GM19467 (cell line): Measurements from ENCODE around the gene FAAH.

ENCODE experiments used
- ATAC-seq: cut with Tn5 transposase; IDR thresholded peaks from one replicate; pipeline ENCODE4 v1.9.1; 2021; ENCODE audit warnings: mild to moderate bottlenecking, moderate library complexity; ENCODE audit not compliant: unreplicated experiment

Gene FAAH

GRCh38 chr1:46421739-46422138 is 27.6 kb downstream of the FAAH start:
- no peak for ATAC-seq

- ATAC-seq = no peak
Observed at GRCh38 chr1:46422261-46422871, 28.2 kb downstream of the FAAH start.

GRCh38 chr1:46423574-46424240 is 29.6 kb downstream of the FAAH start:
- ATAC-seq = no peak

DNA sequence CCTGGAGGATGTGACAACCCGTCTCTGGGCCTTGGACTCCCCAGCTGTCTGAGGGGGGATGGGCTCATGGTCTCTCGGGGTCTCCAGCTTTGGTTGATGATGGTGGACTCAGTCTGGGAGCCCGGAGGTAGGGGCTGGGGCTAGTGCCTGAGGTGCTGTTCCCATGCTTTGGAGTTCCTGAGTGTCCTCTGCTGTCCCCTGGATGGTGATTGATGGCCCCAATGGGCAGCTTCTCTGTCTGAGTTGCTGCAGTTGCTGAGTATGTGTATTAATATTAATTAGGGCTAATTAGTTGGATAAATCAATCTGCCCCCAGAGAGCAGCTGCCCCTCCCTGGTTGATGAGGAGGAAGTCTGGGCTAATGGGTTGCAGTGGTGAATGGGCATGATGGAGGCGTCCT is 30.6 kb downstream of the FAAH start:
- ATAC-seq = no peak

GRCh38 chr1:46425726-46426125 is 31.6 kb downstream of the FAAH start:
- no peak for ATAC-seq

DNA sequence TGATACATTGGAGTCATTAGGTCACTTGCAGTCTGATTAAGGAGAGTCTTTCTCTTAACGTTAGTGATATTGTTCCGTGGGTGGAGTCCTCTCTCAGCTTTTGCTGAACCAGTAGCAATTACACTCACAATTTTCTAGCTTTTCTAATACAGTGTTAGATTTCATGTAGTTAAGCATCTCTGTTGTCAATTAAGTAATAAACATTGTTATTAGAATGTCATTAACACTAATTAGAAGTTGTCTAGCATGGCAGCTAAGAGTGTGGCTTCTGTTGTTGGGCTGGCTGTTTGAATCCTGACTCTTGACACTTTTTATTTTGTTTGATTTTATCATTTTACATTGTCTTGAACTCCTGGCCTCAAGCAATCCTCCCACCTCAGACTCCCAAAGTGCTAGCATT is 33.4 kb downstream of the FAAH start:
- no peak for ATAC-seq

GRCh38 chr1:46429436-46429835 is 35.3 kb downstream of the FAAH start:
- no peak for ATAC-seq

GRCh38 chr1:46431695-46432094 is 37.6 kb downstream of the FAAH start:
- no peak for ATAC-seq

DNA sequence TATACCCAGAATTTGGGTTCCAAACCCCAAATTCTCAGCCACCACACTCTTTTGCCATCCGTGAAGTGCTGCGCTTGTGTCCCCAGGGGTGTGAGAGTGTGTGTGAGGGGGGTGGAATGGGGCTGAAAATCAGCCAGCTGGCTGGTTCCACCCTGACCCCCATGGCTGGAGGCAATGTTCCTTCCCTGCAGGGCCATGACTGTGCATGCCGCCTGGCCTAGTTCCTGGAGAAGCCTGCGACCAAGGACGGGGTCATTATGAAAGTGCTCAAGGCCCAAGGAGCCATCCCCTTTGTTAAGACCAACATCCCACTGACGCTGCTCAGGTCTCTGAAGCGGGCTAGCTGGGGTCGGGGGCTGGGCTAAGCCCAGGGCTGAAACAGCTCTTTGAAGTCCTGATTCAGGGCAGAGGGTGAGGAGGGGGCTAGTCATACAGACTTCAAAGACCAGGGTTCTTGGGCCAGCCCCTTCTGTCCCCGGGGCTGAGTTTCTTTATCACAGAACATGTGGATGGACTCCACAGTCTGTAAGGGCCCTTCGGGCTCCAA is 38.7 kb downstream of the FAAH start:
- no peak for ATAC-seq

DNA sequence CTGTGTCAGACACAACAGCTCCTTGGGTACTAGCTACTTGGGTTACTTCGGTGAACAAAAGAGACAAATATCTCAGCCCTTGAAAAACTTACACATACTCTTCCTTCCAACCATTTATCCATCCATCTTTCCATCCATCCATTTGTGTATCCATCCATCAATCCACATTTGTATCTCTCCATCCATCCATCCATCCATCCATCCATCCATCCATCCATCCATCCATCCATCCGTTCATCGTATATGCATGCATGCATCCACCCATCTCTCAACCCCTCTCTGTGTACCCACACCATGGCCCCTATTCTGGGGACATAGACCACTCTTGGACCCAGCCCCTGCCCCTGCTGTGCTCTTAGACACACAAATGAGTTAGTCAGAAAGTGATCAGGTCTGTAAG is 40.2 kb downstream of the FAAH start:
- no peak for ATAC-seq

DNA sequence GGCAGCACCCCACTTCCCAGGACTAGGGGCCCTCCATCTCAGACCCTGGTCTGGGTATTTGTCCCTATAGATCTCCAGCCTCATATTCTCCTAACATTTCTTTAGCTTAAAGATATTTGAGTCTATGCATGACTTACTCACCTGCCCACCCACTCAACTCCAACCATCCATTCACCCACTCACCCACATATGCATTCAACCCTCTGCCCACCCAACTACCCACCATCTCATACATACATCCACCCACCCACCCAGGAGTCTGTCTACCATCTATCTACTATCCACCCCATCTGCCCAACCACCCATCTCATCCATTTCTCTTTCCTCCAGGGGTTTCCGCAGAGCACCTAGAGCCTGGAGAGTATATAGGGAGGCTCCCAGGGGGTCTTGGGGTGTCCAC is 42.7 kb downstream of the FAAH start:
- no peak for ATAC-seq

DNA sequence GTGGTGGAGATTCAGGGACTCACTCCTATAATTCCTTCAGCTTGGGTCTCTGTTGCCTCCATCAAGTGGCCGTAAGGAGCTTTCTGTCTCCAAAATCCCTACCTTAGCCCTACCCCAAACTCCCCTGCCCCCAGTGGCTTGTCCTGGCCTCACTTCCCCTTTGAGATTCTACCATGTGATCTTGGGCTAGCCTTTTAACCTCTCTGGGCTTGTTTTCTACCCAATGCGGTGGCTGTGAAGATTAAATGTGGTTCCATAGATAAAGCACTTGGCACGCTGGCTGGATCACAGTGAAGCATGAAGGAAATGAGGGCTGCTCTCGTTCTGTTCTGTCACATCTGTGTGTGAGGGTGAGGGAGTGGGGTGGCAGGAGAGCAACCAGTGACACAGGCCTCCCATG is 43.6 kb downstream of the FAAH start:
- ATAC-seq = no peak

GRCh38 chr1:46438346-46438745 is 44.2 kb downstream of the FAAH start:
- ATAC-seq = no peak

- ATAC-seq = no peak
Observed at GRCh38 chr1:46440478-46440877, 46.4 kb downstream of the FAAH start.

GRCh38 chr1:46442317-46443161 is 48.4 kb downstream of the FAAH start:
- peak; percentile 73 for ATAC-seq

GRCh38 chr1:46444466-46444865 is 50.3 kb downstream of the FAAH start:
- no peak for ATAC-seq

DNA sequence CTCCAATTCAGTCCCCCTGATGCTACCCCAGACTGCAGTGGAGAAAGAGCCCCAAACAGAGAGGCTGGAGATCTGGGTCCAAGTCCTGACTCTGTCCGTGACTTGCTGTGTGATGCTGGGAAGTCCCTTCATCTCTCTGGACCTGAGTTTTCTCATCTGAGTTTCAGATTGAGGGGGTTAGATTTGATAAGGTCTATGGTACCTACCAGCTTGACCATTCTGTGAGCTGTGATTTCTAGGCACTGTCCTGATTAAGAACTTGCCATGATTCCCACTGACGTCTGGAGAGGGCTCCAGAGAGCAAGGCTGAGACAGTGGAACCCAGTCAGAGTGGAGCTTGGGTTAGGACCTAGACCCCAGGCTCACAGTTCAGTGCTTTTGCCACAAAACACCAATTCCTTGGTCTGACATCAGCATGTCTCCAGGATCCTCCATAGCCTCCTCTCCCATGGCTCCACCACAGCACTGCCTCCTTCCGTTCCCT is 51.7 kb downstream of the FAAH start:
- no peak for ATAC-seq

DNA sequence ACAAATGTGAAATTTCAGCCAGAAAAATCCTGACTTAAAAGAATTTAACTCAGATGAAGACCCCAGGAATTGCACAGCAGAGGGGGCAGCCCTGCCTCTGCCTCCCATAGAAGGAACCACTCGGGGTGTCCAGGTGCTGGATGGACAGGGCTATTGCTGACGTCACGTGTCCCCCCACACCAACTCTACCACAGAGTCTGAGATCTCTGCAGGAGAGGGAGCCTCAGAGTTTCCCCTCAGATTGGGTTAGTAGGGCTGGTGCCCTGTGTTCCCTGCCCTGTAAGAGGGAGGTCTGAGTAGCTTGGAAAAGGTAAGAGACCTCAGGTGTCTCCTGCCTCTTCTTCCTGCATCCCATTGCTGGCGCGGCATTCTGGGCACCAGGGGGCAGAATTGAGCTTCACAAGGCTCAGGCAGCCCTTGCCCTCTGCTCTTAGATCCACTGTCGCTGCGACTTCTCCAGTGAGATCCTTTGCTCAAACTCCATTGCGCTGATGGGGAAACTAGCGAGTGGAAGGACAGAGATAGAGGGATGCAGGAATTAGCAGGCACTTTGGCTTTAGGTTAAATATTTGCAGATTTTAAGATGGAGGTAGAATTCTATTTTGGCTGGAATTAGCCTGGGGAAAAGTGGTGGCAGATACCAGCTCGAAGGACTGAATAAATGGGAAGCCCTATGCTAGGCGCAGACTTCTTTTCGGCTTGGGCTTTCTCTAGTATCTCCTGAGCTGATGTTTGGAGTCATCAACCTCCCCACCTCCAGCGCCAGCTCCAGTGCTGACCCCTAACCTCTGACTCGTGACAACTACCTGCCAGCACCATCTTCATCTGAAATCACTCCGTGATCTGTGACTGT is 52.8 kb downstream of the FAAH start:
- ATAC-seq = no peak

DNA sequence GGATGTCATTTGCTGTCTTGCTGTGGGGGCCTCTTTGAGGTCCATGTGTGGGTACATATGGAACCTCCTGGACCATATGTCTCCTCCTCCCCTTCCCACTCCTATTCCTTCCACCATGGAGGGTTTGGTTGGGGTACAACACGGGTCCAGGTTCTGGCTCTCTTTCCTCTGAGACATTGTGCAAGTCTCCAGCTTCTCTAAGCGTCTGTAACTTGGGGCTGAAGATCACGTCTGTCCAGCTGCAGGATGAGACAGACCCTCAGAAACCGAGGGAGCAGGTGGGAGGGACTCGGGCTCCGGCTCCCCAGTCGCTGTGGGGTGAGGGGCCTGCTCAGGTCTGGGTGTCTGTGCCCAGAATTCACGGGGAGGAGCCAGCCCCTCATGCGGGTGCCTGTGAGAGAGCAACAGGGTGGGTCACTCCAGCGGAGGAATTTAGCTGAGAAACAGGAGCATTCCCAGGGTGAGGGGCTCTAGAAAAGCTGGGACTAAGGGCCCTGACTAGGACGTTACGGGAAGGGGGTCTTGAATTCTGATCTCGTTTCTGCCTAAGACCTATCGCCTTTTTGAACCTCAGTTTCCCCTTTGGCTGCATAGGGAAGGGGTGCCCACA is 53.5 kb downstream of the FAAH start:
- no peak for ATAC-seq
